ENCODE results near the gene GRK2. TPM values are rescaled to one million over a fixed set of nuclear protein-coding genes. Genes with fewer than 3 reads are reported as not detected.

GRK2 gene
- total and polyA plus RNA-seq, 9 of the 15 experiments (the other 6 are each of a cell fraction or from before 2014, with no cell fraction given), result 0.24 to 95.8 (median 56.5) TPM

GRCh38 chr11:67309166-67309565 is 42.9 kb downstream of the GRK2 start:
- in situ Hi-C loops (cut with MboI) (no loop called here), intact Hi-C loops (cut with micrococcal nuclease) (no loop called here)
- H3K36me3 ChIP-seq (ENCODE audit: control insufficient read depth, insufficient read depth, low read length), result no peaks in the 10 kb centered on the region
- no peaks in the 10 kb centered on the region for H3K79me2 ChIP-seq (ENCODE audit: control insufficient read depth, insufficient read depth, low read length)
- TF ChIP-seq ZNF445 (CRISPR knock-in tag; IDR thresholded peaks at IDR 0.05; ENCODE audit: low read depth) (no peak), TARDBP (IDR thresholded peaks at IDR 0.05) (no peak), CBFA2T3 (IDR thresholded peaks at IDR 0.05) (peak; percentile 16; the same call in 1 of the 2 replicates)
- no peaks in the 10 kb centered on the region for H3K9me1 ChIP-seq (ENCODE audit: control insufficient read depth, insufficient read depth, low read length)
- FAIRE-seq (no peak), DNase-seq (ENCODE audit: extremely low read depth in 1 of 4, low spot score in 3 of 4) (no peak), ATAC-seq (no peak)
- peak overlapping the region in 1 of 2 experiments; percentile 79; a peak in 2 of 4 replicates for H3K9ac ChIP-seq (ENCODE audit: insufficient read depth in 1 of 2, low read depth in 2 of 2, low read length in 2 of 2)
- POLR2A ChIA-PET, result interaction anchor here (1.1 to 1.8 kb wide), 2 partner anchors 17 to 22 kb away, joined by 3 to 4 read pairs; no protein-coding TSS in a partner anchor
- no peaks in the 10 kb centered on the region for H3K27me3 ChIP-seq (ENCODE audit: control insufficient read depth in 2 of 2, insufficient read depth in 2 of 2, low read length in 2 of 2)
- BruUV-seq (replicated peaks), result no TSS peak
- H4K20me1 ChIP-seq (replicated peaks; ENCODE audit: control insufficient read depth, insufficient read depth, low read length), result no peaks in the 10 kb centered on the region
- 89% methylated on average over 10 of the region's 11 CpGs for WGBS (ENCODE audit: insufficient coverage, low coverage, missing lambda C conversion rate)
- no peak overlapping the region for H3K4me2 ChIP-seq (ENCODE audit: insufficient read depth, low read length)
- H3K4me3 ChIP-seq, result no peak overlapping the region
- CTCF ChIA-PET (ENCODE audit: low intra/inter-chr PET ratio), result no interaction called here
- H3K27ac ChIP-seq (ENCODE audit: extremely low read depth, low read depth, low read length), result no peak overlapping the region
- peaks cover 30 to 61% of the 10 kb centered on the region in 2 experiments for H3K4me1 ChIP-seq (replicated peaks in 1 of 2; ENCODE audit: control insufficient read depth in 2 of 2, insufficient read depth in 2 of 2, low read length in 2 of 2)
- H2AFZ ChIP-seq (ENCODE audit: low read depth, low read length), result no peak overlapping the region
- no peaks in the 10 kb centered on the region for H3K9me3 ChIP-seq (replicated peaks; ENCODE audit: control insufficient read depth, insufficient read depth, low read depth, low read length)

- H3K9me3 ChIP-seq (replicated peaks; ENCODE audit: control insufficient read depth, insufficient read depth, low read depth, low read length), result no peaks in the 10 kb centered on the region
- no peak for ATAC-seq
- no peak overlapping the region for H3K4me3 ChIP-seq
- H3K27me3 ChIP-seq (ENCODE audit: control insufficient read depth in 2 of 2, insufficient read depth in 2 of 2, low read length in 2 of 2), result no peaks in the 10 kb centered on the region
- TF ChIP-seq IRF2 (CRISPR knock-in tag; IDR thresholded peaks at IDR 0.05) (0 out of 2 replicates have a peak, but pooled peaks have one; percentile 20), POLR3G (IDR thresholded peaks at IDR 0.05; ENCODE audit: extremely low read depth, insufficient read length, insufficient replicate concordance) (no peak)
- peaks cover 30 to 59% of the 10 kb centered on the region in 2 experiments for H3K4me1 ChIP-seq (replicated peaks in 1 of 2; ENCODE audit: control insufficient read depth in 2 of 2, insufficient read depth in 2 of 2, low read length in 2 of 2)
- ChIA-PET CTCF (ENCODE audit: low intra/inter-chr PET ratio) (no interaction called here), POLR2A (interaction anchor here (1.1 to 1.8 kb wide), 2 partner anchors 17 to 23 kb away, joined by 3 to 4 read pairs; no protein-coding TSS in a partner anchor)
- WGBS (ENCODE audit: insufficient coverage, low coverage, missing lambda C conversion rate), result 74% methylated on average over 11 of the region's 14 CpGs
- no peaks in the 10 kb centered on the region for H3K9me1 ChIP-seq (ENCODE audit: control insufficient read depth, insufficient read depth, low read length)
- H3K36me3 ChIP-seq (ENCODE audit: control insufficient read depth, insufficient read depth, low read length), result no peaks in the 10 kb centered on the region
- BruUV-seq (replicated peaks), result no TSS peak
- in situ Hi-C loops (cut with MboI), result loop anchor here (5.0 kb wide), 1 partner anchor 32 kb away; no protein-coding TSS in a partner anchor
- no peak for FAIRE-seq
- no peaks in the 10 kb centered on the region for H4K20me1 ChIP-seq (replicated peaks; ENCODE audit: control insufficient read depth, insufficient read depth, low read length)
- no peak overlapping the region for H2AFZ ChIP-seq (ENCODE audit: low read depth, low read length)
- no peak overlapping the region for H3K4me2 ChIP-seq (ENCODE audit: insufficient read depth, low read length)
- H3K9ac ChIP-seq (ENCODE audit: insufficient read depth in 1 of 2, low read depth in 2 of 2, low read length in 2 of 2), result peak overlapping the region in 1 of 2 experiments; percentile 79; a peak in 2 of 4 replicates
- DNase-seq (ENCODE audit: extremely low read depth in 1 of 4, low spot score in 3 of 4), result no peak
- intact Hi-C loops (cut with micrococcal nuclease), result no loop called here
- H3K27ac ChIP-seq (ENCODE audit: extremely low read depth, low read depth, low read length), result no peak overlapping the region
- no peaks in the 10 kb centered on the region for H3K79me2 ChIP-seq (ENCODE audit: control insufficient read depth, insufficient read depth, low read length)
These were observed 43.4 kb downstream of the GRK2 start for GRCh38 chr11:67309661-67310061.

Measured in K562 (cell line).